Stimulated activated CD8-positive, alpha-beta memory T cell treated with anti-CD3 and anti-CD28 coated beads, Interleukin-15, amount 100 ng/mL, for 1 hour (primary cell): Measurements from ENCODE around the gene FKBP8.

ENCODE experiments used
- DNase-seq: peaks from one replicate; pipeline ENCODE4 v3.0.0-alpha.2; 2020; ENCODE audit warnings: low read depth

The FKBP8 gene

GRCh38 chr19:18483119-18483890 is 60.1 kb downstream of the FKBP8 start:
- DNase-seq, result no peak
